Activated effector memory CD4-positive, alpha-beta T cell treated with anti-CD3 and anti-CD28 coated beads, Interleukin-2, amount 50 U/mL, for 16 hours (primary cell): ENCODE measurements around the gene SMYD2.

Source experiments
- DNase-seq: peaks from one replicate; pipeline ENCODE4 v3.0.0-alpha.2; 2020

The SMYD2 gene

GRCh38 chr1:214330222-214330621 lies 49.3 kb downstream of the SMYD2 start:
- DNase-seq: no peak

- no peak for DNase-seq
Observed at GRCh38 chr1:214330715-214331114, 49.8 kb downstream of the SMYD2 start.

GRCh38 chr1:214331180-214331579 lies 50.2 kb downstream of the SMYD2 start:
- no peak for DNase-seq

GRCh38 chr1:214331827-214332423 lies 51.0 kb downstream of the SMYD2 start:
- peak; percentile 77 for DNase-seq

- peak; percentile 74 for DNase-seq
Observed at GRCh38 chr1:214332946-214333798, 52.2 kb downstream of the SMYD2 start.

GRCh38 chr1:214335567-214335966 lies 54.6 kb downstream of the SMYD2 start:
- no peak for DNase-seq

- no peak for DNase-seq
Observed at GRCh38 chr1:214337015-214337414, 56.1 kb downstream of the SMYD2 start.

- no peak for DNase-seq
Observed at GRCh38 chr1:214337511-214337910, 56.6 kb downstream of the SMYD2 start.

GRCh38 chr1:214338212-214338611 lies 57.3 kb downstream of the SMYD2 start:
- DNase-seq: no peak

- no peak for DNase-seq
Observed at GRCh38 chr1:214341459-214341858, 60.5 kb downstream of the SMYD2 start.

GRCh38 chr1:214341932-214342331 lies 61.0 kb downstream of the SMYD2 start:
- DNase-seq: no peak

- no peak for DNase-seq
Observed at GRCh38 chr1:214342525-214342924, 61.6 kb downstream of the SMYD2 start.

GRCh38 chr1:214344897-214345296 lies 63.9 kb downstream of the SMYD2 start:
- DNase-seq: no peak

- no peak for DNase-seq
Observed at GRCh38 chr1:214349008-214349407, 68.0 kb downstream of the SMYD2 start.

- DNase-seq: no peak
Observed at GRCh38 chr1:214349781-214350180, 68.8 kb downstream of the SMYD2 start.

GRCh38 chr1:214351551-214352277 lies 70.8 kb downstream of the SMYD2 start:
- no peak for DNase-seq

GRCh38 chr1:214352838-214353237 lies 71.9 kb downstream of the SMYD2 start:
- DNase-seq: no peak

GRCh38 chr1:214354440-214355148 lies 73.6 kb downstream of the SMYD2 start:
- no peak for DNase-seq

- no peak for DNase-seq
Observed at GRCh38 chr1:214360116-214360515, 79.2 kb downstream of the SMYD2 start.

- no peak for DNase-seq
Observed at GRCh38 chr1:214360525-214361164, 79.7 kb downstream of the SMYD2 start.

GRCh38 chr1:214361636-214362035 lies 80.7 kb downstream of the SMYD2 start:
- DNase-seq: no peak

GRCh38 chr1:214362188-214362882 lies 81.4 kb downstream of the SMYD2 start:
- no peak for DNase-seq
